CMK (cell line): ENCODE data around the gene LRCH1.

Experiments
- DNase-seq: peaks from one replicate; pipeline ENCODE4 v3.0.0-alpha.2; 2010; ENCODE audit warnings: low read depth

Gene LRCH1

DNA sequence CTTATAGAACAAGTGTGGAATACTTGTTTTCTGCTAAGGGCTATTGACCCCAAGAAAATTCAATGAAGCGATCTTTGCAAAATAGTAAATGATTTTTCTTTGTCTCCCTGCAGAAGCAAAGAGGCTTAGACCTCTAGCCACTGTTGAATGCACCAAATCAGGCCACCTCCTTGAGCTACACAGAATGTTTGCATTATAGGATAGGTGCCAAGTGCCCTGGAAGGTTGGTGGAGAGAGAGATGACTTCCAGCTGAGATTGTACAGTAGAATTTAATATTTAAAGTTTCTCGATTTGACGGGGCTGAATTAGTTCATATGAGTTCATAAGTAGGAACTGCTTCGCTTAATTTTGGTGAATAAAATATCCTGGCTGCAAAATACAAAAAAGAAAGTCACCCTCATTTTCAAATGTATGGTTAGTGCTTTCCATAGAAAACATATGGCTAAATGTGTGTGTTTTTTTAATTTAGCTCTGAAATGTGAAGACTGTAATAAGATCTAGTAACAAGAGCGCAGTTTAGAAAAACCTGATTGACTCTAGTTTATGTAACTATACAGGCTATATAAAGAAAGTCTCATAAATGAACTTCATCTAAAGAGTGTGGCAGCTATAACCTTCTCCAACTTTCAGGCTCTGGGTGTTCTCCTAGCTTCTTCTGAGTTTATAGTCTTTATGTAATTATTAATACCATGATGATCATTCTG, 41.6 kb downstream of the LRCH1 start:
- no peak for DNase-seq

DNA sequence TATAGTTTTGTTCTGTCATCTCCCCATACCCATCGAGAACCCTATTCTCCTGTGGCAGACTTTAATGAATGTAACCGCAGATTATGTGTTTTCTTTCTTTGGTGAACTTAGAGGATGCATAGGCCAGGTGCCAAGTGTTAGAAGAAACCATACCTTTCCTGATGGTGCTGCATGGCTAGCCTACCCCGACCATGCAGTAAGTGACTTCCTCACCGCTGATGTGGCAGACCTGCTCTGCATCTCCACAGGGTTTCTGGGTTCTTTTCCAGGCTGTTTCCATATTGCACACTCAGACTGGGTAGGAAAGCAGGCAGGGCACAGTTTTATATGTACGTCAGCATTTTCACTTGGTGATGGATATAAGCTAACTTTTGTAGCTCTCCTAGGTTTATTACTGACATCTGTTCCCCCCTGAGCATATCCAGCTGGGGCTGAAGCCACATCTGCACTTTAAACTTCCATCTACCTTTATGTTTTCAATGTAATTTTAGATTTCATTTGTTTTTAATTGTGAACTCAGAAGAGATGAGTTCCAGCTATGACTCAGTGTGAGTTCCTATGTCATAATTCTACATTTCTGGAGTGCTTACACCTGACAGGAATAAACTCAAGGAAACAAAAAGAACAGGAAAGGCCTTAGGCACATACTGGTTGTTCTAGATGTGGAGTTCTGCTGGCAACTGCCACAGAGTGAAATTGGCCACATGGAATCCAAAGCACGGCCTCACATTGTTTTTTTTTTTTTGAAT, 42.3 kb downstream of the LRCH1 start:
- no peak for DNase-seq

DNA sequence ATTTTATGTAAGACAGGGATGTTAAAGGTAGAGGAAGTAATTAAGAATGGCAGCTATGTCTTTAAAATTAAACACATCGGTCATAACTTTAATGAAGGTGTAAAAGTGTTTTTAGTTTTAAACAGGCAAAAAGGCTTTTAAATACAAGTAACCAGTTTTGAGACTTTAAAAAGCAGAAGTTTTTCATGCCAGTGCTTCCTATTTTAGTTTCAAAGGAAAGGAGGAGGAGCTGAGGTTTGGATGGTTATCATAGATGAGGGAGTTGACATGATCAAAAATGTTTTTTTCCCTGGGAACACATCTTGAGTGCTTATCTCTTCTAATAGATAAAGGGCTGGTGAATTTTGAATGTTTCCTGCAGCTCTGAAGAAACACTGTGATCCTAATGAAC, 42.9 kb downstream of the LRCH1 start:
- DNase-seq = no peak

DNA sequence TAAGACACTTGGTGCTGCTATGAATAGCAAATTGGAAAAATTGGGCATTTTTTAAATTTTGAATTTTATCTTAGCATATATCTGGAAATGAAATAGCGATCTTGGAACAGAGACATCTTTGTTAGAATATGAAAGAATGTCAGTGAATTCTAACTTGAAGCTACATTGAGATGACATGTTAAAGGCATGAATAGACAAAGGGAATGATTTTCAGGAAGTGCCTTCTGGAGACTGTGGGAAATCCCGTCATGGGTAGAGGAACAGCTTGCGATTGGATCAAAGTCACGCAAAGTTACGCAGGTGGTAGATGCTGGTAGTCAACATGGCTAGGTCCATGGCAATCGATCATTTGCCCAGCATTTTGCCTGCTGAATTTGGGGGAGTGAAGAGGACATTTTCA, 43.5 kb downstream of the LRCH1 start:
- DNase-seq = no peak

DNA sequence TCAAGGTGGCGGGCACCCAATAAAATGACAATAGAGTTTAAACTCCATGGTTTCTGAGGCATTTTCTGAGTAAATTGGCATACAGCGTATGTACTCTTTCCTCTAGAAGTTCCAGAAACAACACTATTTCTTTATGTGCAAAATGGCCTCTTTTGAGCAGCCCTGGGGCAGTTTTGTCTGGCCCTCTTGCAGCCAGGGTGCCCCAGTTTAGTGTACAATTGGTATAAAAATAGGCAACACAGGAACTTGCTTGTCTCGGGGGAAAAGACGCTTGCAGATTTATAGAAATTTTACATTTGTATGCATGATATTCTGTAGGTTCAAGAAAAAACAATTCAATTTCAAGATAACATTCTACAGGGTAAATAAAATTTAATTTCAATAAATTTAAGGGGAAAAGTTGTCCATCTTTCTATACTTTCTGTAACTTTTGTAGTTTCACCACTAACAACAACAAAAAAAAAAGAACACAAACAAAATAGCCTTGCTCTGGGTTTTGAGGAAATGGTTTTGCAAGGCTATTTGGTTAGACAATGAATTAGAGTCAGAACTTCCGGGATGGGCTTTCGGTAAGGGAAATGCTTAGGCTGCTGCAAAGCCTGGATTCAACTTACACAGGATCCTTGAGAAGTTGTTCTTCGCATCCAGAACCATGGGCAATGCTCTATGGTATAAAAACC, 45.3 kb downstream of the LRCH1 start:
- DNase-seq = no peak

DNA sequence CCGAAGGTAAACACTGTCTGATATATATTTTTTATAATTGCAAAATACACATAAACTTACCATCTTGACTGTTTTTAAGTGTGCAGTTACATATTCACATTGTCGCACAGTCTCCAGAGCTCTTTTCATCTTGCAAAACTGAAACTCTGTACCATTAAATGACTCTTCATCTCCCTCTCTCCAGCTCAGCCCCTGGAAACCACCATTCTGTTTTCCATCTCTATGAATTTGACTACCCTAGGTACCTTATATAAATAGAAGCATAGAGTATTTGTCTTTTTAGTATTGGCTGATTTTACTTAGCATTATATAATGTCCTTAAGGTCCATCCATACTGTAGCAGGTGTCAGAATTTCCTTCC, 45.8 kb downstream of the LRCH1 start:
- no peak for DNase-seq

DNA sequence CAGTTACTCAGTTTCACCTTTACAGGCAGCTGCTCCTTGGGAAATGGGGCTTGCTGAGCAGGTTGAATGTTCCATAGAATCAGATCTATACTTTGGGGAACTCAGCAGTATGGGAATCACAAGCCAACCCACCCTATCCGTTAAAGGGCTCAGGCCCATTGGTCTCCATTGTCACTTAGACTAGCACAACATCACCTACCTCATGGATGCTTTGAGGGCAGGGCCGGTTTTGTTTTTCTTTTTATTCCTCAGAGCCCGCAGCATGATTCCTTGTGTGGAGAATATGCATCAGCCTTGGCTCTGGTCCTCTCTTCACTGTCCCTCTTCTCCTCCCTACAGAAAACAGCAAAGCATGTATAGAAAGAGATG, 48.0 kb downstream of the LRCH1 start:
- DNase-seq = no peak

DNA sequence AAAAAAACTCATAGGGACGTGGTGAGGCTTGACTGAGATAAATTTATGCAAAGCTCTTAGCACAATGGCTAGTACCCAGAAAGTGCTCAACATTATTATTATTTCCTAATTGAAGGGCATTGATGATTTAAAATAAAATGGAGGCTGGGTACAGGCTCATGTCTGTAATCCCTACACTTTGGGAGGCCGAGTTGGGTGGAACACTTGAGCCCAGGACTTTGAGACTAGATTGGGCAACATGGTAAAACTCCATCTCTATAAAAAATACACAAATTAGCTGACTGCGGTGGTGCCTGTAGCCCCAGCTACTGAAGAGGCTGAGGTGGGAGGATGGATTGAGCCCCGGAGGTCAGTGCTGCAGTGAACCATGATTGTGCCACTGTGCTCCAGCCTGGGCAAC, 49.6 kb downstream of the LRCH1 start:
- DNase-seq = no peak

DNA sequence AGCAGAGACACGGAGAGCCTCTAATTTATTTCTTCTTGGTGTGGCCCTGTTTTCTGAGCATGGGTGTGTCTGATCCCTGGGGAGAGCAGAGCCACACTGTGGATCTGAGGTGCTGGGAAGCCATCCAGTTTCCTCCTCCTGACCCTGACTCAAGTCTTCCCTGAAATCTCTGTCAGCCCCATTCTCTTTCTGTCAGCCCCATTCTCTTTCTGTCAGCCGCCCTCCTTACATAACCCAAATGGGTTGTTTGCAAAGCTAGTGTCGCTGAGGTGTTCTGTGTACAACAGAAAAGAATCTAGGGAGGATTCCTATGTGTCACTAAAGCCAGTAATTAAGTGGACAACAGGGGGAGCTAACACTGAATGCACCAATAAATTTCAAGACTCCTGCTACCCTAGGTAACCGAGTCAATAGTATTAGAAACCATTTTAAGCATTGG, 50.2 kb downstream of the LRCH1 start:
- DNase-seq = no peak

DNA sequence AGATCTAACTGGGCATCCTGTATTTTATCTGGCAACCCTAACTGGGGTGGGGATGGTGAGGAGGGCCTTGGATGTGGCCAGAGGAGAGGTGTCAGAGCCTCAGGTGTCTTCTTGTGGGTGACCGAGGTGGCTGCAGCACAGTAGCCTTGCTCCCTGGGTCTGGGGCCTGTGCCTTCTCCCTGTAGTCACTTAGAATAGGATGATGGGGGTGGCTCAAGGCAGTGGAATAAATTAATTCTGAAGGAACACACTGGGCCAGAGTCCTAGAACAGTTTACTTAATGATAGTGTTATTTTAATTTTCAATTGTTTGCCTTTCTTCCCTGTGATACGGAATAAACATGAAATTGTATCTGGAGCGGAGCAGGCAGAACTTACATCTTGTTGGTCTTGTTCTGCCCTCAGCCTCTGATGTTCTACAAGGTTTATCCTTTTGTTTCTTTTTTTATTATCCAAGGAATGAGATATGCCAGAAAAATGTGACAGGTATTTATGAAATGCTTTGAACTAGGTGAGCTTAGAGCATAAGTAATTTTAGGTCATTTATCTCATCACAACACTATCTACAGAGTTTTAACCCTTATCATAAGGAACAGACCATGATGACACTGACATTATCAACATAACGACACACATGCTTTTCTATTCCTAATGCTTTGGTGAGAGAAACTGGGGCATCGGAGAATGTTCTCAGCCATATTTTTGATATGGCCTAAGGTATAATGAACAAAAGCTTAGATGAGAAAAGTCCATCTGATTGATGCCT, 51.4 kb downstream of the LRCH1 start:
- DNase-seq = no peak

DNA sequence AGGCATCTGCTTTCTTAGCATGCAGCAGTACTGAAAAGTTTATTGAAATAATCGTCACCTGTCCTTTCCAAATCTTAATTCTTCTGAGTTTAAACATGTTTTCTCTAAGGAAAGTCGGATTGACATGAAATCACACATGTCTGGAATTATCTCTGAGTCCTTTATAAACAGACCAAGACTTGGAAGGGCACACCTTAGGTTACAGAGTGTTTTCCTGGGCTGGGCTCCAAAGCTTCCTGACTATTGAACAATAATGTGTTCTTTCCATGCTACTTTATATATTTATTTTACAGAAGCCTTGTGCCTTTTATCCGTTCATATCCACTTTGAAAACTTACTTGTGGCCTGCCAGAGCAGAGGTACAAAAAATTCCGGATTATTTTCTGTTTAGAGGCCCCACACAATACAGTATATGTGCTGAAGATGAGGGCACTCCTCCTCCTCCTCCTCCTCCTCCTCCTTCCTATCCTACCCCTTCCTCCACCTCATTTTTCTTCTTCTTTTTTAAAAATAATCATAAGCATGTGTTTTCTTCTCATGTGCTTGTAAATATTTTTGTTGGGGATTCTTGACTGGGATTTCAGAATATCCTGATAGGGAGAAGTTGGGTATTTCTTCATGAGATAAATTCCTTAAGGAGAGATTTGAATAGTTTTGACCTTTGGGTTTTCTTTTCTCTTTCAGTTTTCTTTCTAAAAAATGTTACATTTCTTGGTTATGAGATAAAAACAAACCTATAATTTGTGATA, 52.3 kb downstream of the LRCH1 start:
- DNase-seq = no peak

DNA sequence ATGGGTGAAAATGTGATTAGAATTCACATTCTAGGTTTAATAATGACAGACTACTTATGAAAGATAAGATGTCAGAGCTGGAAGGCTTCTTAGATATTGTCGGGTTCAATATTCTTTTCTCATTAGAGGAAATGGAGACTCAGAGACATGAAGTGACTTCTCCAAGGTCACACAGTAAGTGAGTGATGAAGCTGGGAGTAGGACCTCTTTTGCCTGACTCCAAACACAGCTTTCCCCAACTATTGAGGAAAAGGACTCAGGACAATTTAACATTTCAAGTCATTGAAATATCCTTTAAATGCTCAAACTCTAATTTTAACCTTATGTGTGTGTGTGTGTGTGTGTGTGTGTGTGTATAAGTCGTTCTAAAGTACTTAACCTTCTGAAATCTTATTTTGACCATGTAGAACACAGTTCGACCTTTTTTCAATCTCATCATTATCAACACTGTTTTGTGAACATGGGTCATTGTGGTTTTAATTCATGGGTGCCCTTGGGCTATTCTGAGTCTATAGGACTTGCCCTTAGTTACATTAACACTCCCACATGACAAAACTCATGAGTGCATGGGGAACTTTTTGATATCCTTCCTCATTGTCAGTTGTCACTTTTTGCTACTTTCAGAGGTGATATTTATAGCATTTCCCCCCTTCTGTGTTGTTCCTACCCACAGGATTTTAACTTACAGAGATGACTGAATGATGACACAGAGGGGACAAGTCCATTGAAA, 53.0 kb downstream of the LRCH1 start:
- DNase-seq = no peak

DNA sequence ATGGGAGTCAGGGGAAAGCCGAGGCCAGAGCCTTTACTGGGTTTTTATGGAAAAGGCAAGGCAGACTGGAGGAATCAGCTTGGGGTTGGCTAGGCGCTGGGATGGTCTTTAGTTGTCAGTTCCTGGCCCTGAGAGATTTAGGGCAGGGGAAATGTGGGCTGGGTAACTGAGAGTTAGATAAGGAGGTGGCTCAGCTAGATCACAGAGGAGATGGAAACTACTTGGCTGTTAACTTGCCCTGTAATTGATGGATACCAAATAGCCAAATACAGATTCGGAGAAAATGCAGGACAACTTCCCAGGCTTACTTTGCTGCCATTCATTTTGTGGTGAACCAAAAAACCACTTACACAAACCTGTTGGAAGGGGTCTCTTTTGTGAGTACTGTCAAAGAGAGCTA, 54.0 kb downstream of the LRCH1 start:
- DNase-seq = no peak

DNA sequence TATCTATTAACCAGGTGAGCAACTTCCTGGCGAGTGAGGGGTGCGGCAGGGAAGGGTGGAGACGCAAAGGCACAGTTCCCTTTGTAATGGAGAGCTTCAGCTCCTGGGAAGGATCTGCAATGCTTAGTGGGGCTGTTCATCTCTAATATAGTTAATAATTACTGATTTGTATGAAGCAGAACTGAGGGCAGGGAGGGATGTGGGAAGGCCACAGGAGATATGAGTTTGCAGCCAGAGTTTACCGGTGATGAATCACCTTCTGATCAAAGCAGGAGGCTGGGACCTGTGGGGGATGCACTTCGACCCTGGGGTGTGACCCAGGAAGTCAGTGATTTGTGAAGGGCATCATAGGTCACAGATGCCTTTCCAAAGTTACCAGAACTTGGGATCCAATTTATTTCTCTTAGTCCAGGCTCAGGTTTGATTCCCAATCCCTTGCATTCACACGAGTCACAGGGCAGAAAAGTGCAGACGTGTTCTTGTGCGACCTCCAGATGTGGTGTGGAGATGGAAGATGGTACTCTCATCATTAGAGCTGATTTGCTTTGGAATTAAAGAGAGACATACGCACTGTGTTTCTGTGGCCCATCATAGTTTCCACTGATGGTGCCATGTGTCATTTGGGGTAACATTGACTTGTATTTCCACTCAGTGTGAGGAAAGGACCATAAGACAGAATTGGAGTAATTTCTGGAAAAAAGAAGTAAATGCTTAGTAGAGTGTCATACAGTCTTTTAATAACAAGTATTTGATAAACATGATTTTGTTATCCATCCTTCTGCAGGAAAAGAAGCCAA, 55.0 kb downstream of the LRCH1 start:
- DNase-seq = no peak

DNA sequence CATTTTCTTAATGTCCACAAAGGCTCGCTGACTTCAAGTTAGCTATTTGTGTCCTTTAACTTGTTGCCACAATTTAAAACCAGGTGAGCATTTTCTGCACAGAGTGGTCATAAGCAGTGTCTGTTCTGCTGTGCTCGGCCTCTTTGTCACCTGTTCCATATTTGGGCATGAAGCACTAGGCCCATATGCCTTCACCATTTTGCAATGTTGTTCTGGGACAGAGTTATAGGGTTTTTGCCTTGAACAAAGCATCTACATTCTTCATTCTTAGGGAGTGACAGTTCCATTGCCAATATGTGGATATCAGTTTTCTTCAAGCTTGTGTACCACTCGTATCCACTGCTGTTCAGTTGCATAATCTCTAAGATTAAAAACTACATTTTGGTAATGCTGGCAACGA, 56.1 kb downstream of the LRCH1 start:
- no peak for DNase-seq

DNA sequence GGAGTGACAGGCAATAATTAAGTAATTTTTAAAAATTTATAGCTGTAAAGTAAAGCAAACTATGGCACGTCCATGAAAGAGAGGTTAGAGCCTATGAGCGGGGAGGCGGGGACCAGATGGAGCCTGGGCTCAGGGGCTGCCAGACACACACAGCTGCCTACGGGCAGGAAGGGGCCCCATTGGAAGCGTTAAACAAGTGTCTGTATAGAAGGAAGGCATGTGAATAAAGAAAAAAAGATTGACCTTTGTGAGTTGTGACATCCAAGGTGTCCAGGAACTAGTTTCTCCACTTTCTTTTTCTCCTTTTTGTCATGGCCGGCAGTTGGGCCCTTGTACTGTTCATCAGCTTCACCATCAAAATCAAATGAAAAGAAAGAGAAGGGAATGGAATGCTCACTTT, 56.8 kb downstream of the LRCH1 start:
- DNase-seq = no peak

DNA sequence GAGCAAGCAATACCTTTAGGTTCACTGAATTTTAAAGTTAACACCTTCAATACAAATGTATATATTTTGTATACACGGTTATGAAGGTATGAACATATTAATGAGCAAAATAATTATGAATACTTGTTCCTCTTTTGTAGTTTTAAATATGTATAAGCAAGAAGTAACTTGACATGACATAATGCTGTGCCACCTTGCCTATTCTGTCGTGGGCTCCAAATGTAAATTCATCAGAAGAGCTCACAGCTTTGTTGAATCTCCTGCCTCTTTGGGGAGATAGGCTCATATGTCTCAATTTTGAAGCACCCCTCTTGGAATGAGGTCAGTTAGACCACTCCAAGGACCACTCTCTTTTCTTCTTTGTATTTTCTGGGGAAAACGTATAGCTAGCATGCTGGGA, 59.3 kb downstream of the LRCH1 start:
- no peak for DNase-seq

DNA sequence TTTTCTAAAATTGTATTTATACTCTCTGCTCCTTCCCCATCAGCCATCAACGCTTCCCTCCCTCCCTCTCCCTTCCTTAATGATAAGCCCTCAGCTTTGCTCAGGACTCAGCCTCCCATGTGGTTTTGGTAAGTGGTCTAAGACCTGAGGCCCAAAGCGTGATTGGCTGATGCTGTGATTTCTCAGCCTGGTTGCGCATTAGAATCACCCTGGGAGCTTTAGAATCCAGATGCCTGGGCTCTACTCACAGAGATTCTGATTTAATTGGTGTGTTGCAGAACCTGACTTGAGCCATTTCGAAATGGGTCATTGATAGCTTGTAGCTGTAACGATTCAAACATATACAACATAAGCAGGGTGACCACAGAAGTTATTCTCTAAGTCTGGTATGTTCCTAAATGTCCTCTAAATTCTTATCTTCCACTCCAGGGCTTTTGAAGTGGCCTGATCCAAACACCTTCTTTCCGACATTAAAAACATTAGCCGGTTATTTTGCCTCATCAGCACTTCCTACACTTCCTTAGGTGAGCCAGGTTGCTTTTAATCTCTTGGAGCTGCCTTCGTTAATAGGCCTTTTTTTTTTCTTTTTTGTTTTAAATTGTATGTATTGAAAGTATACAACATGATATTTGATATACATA, 60.6 kb downstream of the LRCH1 start:
- DNase-seq = no peak

DNA sequence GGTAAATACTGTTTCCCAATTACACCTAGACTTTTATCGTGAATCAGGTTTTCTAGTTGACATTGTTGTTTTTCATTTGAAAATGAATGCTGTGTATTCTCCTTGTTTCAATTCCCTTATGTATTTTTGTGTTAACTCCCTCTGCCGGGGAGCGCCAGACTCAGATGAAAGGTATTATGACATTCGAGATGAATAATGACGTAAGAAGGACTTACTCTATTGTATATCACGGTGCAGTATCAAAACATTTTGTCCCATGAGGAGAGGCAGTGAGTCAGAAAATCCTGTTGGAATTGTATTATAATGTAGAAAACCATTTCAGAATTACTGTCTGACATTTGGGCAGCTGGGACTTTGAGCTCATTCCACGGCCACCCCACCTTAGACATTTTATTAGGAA, 61.6 kb downstream of the LRCH1 start:
- no peak for DNase-seq
